Keratinocyte (primary cell): ENCODE measurements around the gene CRHBP. TPM values are rescaled to one million over a fixed set of nuclear protein-coding genes. Genes with fewer than 3 reads are reported as not detected.
A peak's percentile ranks its signal among the peaks of the same experiment; 100 is the strongest.
"Not testable (repeated sequence)": the region's sequence is repeated elsewhere in the genome, so short reads cannot be mapped to it uniquely, and the experiment has no call there.

Experiments used
- DNase-seq: peaks from one replicate; pipeline ENCODE4 v3.0.0-alpha.2; 2011; ENCODE audit warnings: low read depth, missing footprints, low spot score
- FAIRE-seq: peaks from 2 replicates; lab custom pipeline; 2011; peaks lifted over from hg19 to GRCh38; lab: Jason Lieb, UNC
- H2AFZ ChIP-seq: 2 replicates; pipeline ENCODE4 v1.6.0; 2012; ENCODE audit warnings: low read length, control low read depth, inconsistent platforms; ENCODE audit not compliant: control insufficient read depth
- H3K27ac ChIP-seq: 2 replicates; pipeline ENCODE4 v1.5.1; 2011; ENCODE audit warnings: low read length; ENCODE audit not compliant: control insufficient read depth, insufficient read depth
- H3K27me3 ChIP-seq: 3 replicates; pipeline ENCODE4 v1.6.0; 2011; ENCODE audit warnings: low read length; ENCODE audit not compliant: control insufficient read depth, insufficient read depth; ENCODE audit errors: extremely low read depth
- H3K36me3 ChIP-seq, 2 experiments: 2 replicates in 1 of 2; 3 replicates in 1 of 2; pipeline ENCODE4 v1.5.1; 2011; ENCODE audit warnings: low read length in 2 of 2, mild to moderate bottlenecking in 1 of 2; ENCODE audit not compliant: control insufficient read depth in 2 of 2, insufficient read depth in 2 of 2; ENCODE audit errors: extremely low read depth in 1 of 2
- H3K4me1 ChIP-seq: 3 replicates; pipeline ENCODE4 v1.5.1; 2011; ENCODE audit warnings: low read length; ENCODE audit not compliant: control insufficient read depth, insufficient read depth; ENCODE audit errors: extremely low read depth
- H3K4me2 ChIP-seq: 3 replicates; pipeline ENCODE4 v1.6.0; 2011; ENCODE audit warnings: low read depth, low read length; ENCODE audit not compliant: control insufficient read depth, insufficient read depth; ENCODE audit errors: extremely low read depth
- H3K4me3 ChIP-seq, 3 experiments: fragments of 200-600 bp in 1 of 3; sonication (generic) in 1 of 3; 2 replicates in 2 of 3; 3 replicates in 1 of 3; pipeline ENCODE4 v1.5.1; 2011 to 2016; ENCODE audit warnings: low read length in 3 of 3, mild to moderate bottlenecking in 3 of 3, control low read depth in 2 of 3, inconsistent platforms in 1 of 3, low read depth in 1 of 3, mixed read lengths in 1 of 3, mixed run types in 1 of 3, moderate library complexity in 1 of 3; ENCODE audit not compliant: control insufficient read depth in 2 of 3, insufficient read depth in 2 of 3; ENCODE audit errors: extremely low read depth in 1 of 3
- H3K79me2 ChIP-seq: 2 replicates; pipeline ENCODE4 v1.6.0; 2012; ENCODE audit warnings: low read length; ENCODE audit not compliant: control insufficient read depth, insufficient read depth
- H3K9ac ChIP-seq: 3 replicates; pipeline ENCODE4 v1.6.0; 2011; ENCODE audit warnings: low read length; ENCODE audit not compliant: control insufficient read depth, insufficient read depth; ENCODE audit errors: extremely low read depth
- H3K9me1 ChIP-seq: 3 replicates; pipeline ENCODE4 v1.6.0; 2011; ENCODE audit warnings: low read length; ENCODE audit not compliant: control insufficient read depth, insufficient read depth; ENCODE audit errors: extremely low read depth
- H3K9me3 ChIP-seq: 2 replicates; pipeline ENCODE4 v1.5.1; 2012; ENCODE audit warnings: low read depth, low read length; ENCODE audit not compliant: control insufficient read depth
- H4K20me1 ChIP-seq: 3 replicates; pipeline ENCODE4 v1.6.0; 2011; ENCODE audit warnings: low read length; ENCODE audit not compliant: control insufficient read depth, insufficient read depth; ENCODE audit errors: extremely low read depth
- CTCF ChIP-seq, 3 experiments: IDR thresholded peaks in 1 of 3; conservative IDR thresholded peaks in 1 of 3; optimal IDR thresholded peaks in 1 of 3; 2 replicates in 2 of 3; 3 replicates in 1 of 3; pipeline versions ENCODE3 to v1.5.1; 2011; ENCODE audit warnings: low read length in 3 of 3, mild to moderate bottlenecking in 3 of 3, moderate library complexity in 2 of 3, control low read depth in 1 of 3, inconsistent platforms in 1 of 3; ENCODE audit not compliant: insufficient read depth in 2 of 3; ENCODE audit errors: extremely low read depth in 1 of 3
- EZH2 ChIP-seq: IDR thresholded peaks from one replicate; pipeline ENCODE4 v1.6.1; 2012; ENCODE audit warnings: inconsistent platforms, mild to moderate bottlenecking, low read length, moderate library complexity
- dilution Hi-C: fragments of 300-500 bp; cut with MboI; formaldehyde crosslinking; loops from one replicate; pipeline ENCODE4 v1.7.0; 2020; ENCODE audit warnings: low sequenced_read_pairs; ENCODE audit not compliant: extremely low pct_ligation_motif_present
- polyA minus RNA-seq, 3 experiments: library from RNA; depleted of rRNA, polyadenylated mRNA; stranded (reverse); fragments of >200 nt; gene quantifications; 1 replicate in 1 of 3; 2 replicates in 1 of 3; 3 replicates in 1 of 3; pipeline ENCODE4 v1.2.3, GENCODE V29; 2011
- polyA plus RNA-seq, 5 experiments: library from polyadenylated mRNA; depleted of rRNA in 3 of 5; stranded (reverse) in 3 of 5; stranded (forward) in 1 of 5; unstranded in 1 of 5; fragments of >200 nt; gene quantifications; 1 replicate in 1 of 5; 2 replicates in 3 of 5; 3 replicates in 1 of 5; pipeline versions ENCODE4 v1.2.1 to v1.2.3, GENCODE V29; 2011 to 2012; ENCODE audit warnings: missing spikeins in 2 of 5, low read depth in 1 of 5, low replicate concordance in 1 of 5

Gene CRHBP
- polyA plus RNA-seq (not detected in 3 replicates), polyA minus RNA-seq (not detected in 3 replicates)
- not detected for polyA plus RNA-seq (2011; ENCODE audit: low read depth)
- polyA plus RNA-seq (2011; cell fraction: cytosol; rRNA removed), result not detected in 2 replicates
- polyA plus RNA-seq (2011; cell fraction: nucleus; rRNA removed), result not detected in 2 replicates
- polyA plus RNA-seq (2012; ENCODE audit: low replicate concordance), result not detected in 2 replicates
- not detected for polyA minus RNA-seq (2011; cell fraction: cytosol; rRNA and poly(A)+ RNA removed)
- polyA minus RNA-seq (2011; cell fraction: nucleus; rRNA and poly(A)+ RNA removed), result not detected in 2 replicates

- Histone ChIP-seq H3K36me3 (no peaks in the 10 kb centered on the region), H3K27me3 (peaks cover 40% of the 10 kb centered on the region), H3K9me3 (no peaks in the 10 kb centered on the region), H3K9ac (no peak within 1 kb of the TSS), H3K4me2 (peak within 1 kb of the TSS; percentile 16), H3K27ac (no peak within 1 kb of the TSS), H3K9me1 (no peaks in the 10 kb centered on the region), H3K79me2 (no peaks in the 10 kb centered on the region), H3K4me3 (peak within 1 kb of the TSS in 1 of 3 experiments; percentile 26), H4K20me1 (no peaks in the 10 kb centered on the region), H2AFZ (no peak within 1 kb of the TSS), H3K4me1 (no peaks in the 10 kb centered on the region)
- TF ChIP-seq EZH2 (peak; percentile 57), CTCF (optimal IDR thresholded peaks at IDR 0.05 in 1 of 3, IDR thresholded peaks at IDR 0.05 in 1 of 3, conservative IDR thresholded peaks at IDR 0.05 in 1 of 3; ENCODE audit: extremely low read depth in 1 of 3, insufficient read depth in 2 of 3, low read length in 3 of 3) (no peak)
- FAIRE-seq, result no peak
- dilution Hi-C loops, result no loop called here
- no peak for DNase-seq
These were observed at the start of gene CRHBP for GRCh38 chr5:76952795-76953536. Gene CRHBP, plus strand, starts transcription at chr5:76953045. Its CDS starts 90 bp downstream, at chr5:76953135.

- H3K27ac ChIP-seq, result no peak overlapping the region
- H3K4me3 ChIP-seq, result no peak overlapping the region
- no peak overlapping the region for H2AFZ ChIP-seq
- no peak for TF ChIP-seq EZH2
- no peaks in the 10 kb centered on the region for H3K4me1 ChIP-seq
- H3K27me3 ChIP-seq, result no peaks in the 10 kb centered on the region
- no peaks in the 10 kb centered on the region for H4K20me1 ChIP-seq
- dilution Hi-C loops, result no loop called here
- no peak overlapping the region for H3K9ac ChIP-seq
- H3K9me3 ChIP-seq, result no peaks in the 10 kb centered on the region
- H3K4me2 ChIP-seq, result no peak overlapping the region
- DNase-seq, result no peak
- H3K36me3 ChIP-seq, result no peaks in the 10 kb centered on the region
- no peak for FAIRE-seq
- H3K9me1 ChIP-seq, result no peaks in the 10 kb centered on the region
- H3K79me2 ChIP-seq, result no peaks in the 10 kb centered on the region
These were observed 44.7 kb upstream of the CRHBP start for GRCh38 chr5:76908166-76908565.

- H3K36me3 ChIP-seq, H4K20me1 ChIP-seq, H3K9me3 ChIP-seq, H3K4me3 ChIP-seq, H3K27ac ChIP-seq, FAIRE-seq, dilution Hi-C loops, H3K27me3 ChIP-seq, H3K4me2 ChIP-seq, H3K9ac ChIP-seq, H3K79me2 ChIP-seq, DNase-seq, H2AFZ ChIP-seq, H3K4me1 ChIP-seq, H3K9me1 ChIP-seq: not testable (repeated sequence)
These were observed 42.4 kb upstream of the CRHBP start for GRCh38 chr5:76910344-76910933.

- DNase-seq, dilution Hi-C loops, H3K9ac ChIP-seq, H3K79me2 ChIP-seq, H3K27ac ChIP-seq, H3K27me3 ChIP-seq, H3K36me3 ChIP-seq, H4K20me1 ChIP-seq, H3K4me3 ChIP-seq, H3K4me2 ChIP-seq, H2AFZ ChIP-seq, FAIRE-seq, H3K9me3 ChIP-seq, H3K4me1 ChIP-seq, H3K9me1 ChIP-seq: not testable (repeated sequence)
These were observed 38.2 kb upstream of the CRHBP start for GRCh38 chr5:76914671-76915070.
